ENCODE results near the gene D2HGDH. TPM values are rescaled to one million over a fixed set of nuclear protein-coding genes. Genes with fewer than 3 reads are reported as not detected.

Gene D2HGDH
- total and polyA plus RNA-seq, 10 of the 15 experiments (the other 5 are each of a cell fraction or from before 2014, with no cell fraction given) = 0.52 to 32.1 (median 11.0) TPM

GRCh38 chr2:241750076-241750840 lies 15.8 kb downstream of the D2HGDH start (continued):
- no peak for TF ChIP-seq IKZF2 (IDR thresholded peaks at IDR 0.05)
- TF ChIP-seq TCF3 (IDR thresholded peaks at IDR 0.05; ENCODE audit: borderline replicate concordance, insufficient read depth, low read depth, low read length) = no peak
- TF ChIP-seq BCL3 (IDR thresholded peaks at IDR 0.05; ENCODE audit: borderline replicate concordance, insufficient read depth, low read depth, low read length, poor library complexity, severe bottlenecking) = no peak

GRCh38 chr2:241751152-241751551 lies 16.7 kb downstream of the D2HGDH start:
- Histone ChIP-seq H3K4me3 (no peak overlapping the region), H3K79me2 (ENCODE audit: control insufficient read depth, insufficient read depth, low read length) (no peaks in the 10 kb centered on the region), H3K4me2 (ENCODE audit: control insufficient read depth, insufficient read depth) (no peak overlapping the region), H2AFZ (ENCODE audit: control insufficient read depth, low read depth, low read length) (no peak overlapping the region), H3K27ac (ENCODE audit: control insufficient read depth, insufficient read depth) (no peak overlapping the region), H3K36me3 (ENCODE audit: control insufficient read depth in 2 of 2, insufficient read depth in 2 of 2, low read length in 1 of 2) (peaks cover 1 to 7% of the 10 kb centered on the region in 2 experiments), H3K4me1 (ENCODE audit: control insufficient read depth, insufficient read depth, low read length) (no peaks in the 10 kb centered on the region), H4K20me1 (ENCODE audit: control insufficient read depth, insufficient read depth) (no peaks in the 10 kb centered on the region), H3K9ac (ENCODE audit: control insufficient read depth, insufficient read depth, low read length) (no peak overlapping the region), H3K27me3 (replicated peaks in 1 of 2; ENCODE audit: control insufficient read depth in 2 of 2, insufficient read depth in 2 of 2, low read length in 1 of 2) (no peaks in the 10 kb centered on the region), H3K9me3 (replicated peaks; ENCODE audit: control insufficient read depth, insufficient read depth, low read length) (no peaks in the 10 kb centered on the region; the same call in 2 of the 3 replicates)
- in situ Hi-C loops (cut with MboI) (no loop called here), intact Hi-C loops (cut with micrococcal nuclease; ENCODE audit: unreplicated experiment) (no loop called here)
- ChIA-PET SMC1A (ENCODE audit: uncharacterized antibody, unreplicated experiment) (no interaction called here), CTCF (no interaction called here), POLR2A (no interaction called here), RAD21 (ENCODE audit: unreplicated experiment) (no interaction called here)
- 97% methylated on average over 15 of the region's 15 CpGs for WGBS (ENCODE audit: insufficient coverage, insufficient replicate concordance, low lambda C conversion rate, missing lambda C conversion rate)
- DNase-seq (ENCODE audit: low read depth, low spot score) = no peak
- TF ChIP-seq E2F8 (IDR thresholded peaks at IDR 0.05; ENCODE audit: low read depth, partially characterized antibody) = no peak
- TF ChIP-seq CBFB (IDR thresholded peaks at IDR 0.05; ENCODE audit: low read depth) = no peak
- no peak for TF ChIP-seq SPI1 (IDR thresholded peaks at IDR 0.05; ENCODE audit: borderline replicate concordance, insufficient read depth, low read depth, low read length)
- TF ChIP-seq STAT3 (IDR thresholded peaks at IDR 0.05; ENCODE audit: low read depth, low read length) = no peak
- no peak for TF ChIP-seq PRDM15 (CRISPR knock-in tag; IDR thresholded peaks at IDR 0.05)
- TF ChIP-seq CEBPZ (IDR thresholded peaks at IDR 0.05; ENCODE audit: low read depth, low read length) = no peak
- no TSS peak for BruUV-seq (replicated peaks)
- no peak for ATAC-seq
- FAIRE-seq = no peak
